K562 (cell line): Measurements from ENCODE around the gene PLCB3. TPM values are rescaled to one million over a fixed set of nuclear protein-coding genes. Genes with fewer than 3 reads are reported as not detected.

ENCODE experiments used
- CUX1 ChIP-seq: fragments of 200-800 bp; sonication (Bioruptor generic); IDR thresholded peaks from 2 replicates; pipeline ENCODE4 v1.6.1; 2016; ENCODE audit warnings: missing genetic modification characterization, missing compliant biosample characterization
- E2F5 ChIP-seq: sonication (generic); formaldehyde crosslinking; IDR thresholded peaks from 2 replicates; pipeline ENCODE4 v1.8.0; 2022; ENCODE audit warnings: mild to moderate bottlenecking, missing genetic modification reagents
- KHSRP ChIP-seq: fragments of 450-650 bp; IDR thresholded peaks from 2 replicates; pipeline ENCODE4 v1.6.1; 2017
- NBN ChIP-seq: fragments of 450-650 bp; IDR thresholded peaks from 2 replicates; pipeline ENCODE4 v1.6.1; 2016; ENCODE audit warnings: low read depth, mild to moderate bottlenecking
- NFIX ChIP-seq: fragments of 250-450 bp; sonication (Bioruptor Pico); IDR thresholded peaks from 2 replicates; pipeline ENCODE4 v1.4.0; 2020; ENCODE audit warnings: low read depth, mild to moderate bottlenecking, moderate library complexity
- U2AF1 ChIP-seq: fragments of 200-400 bp; formaldehyde crosslinking; optimal IDR thresholded peaks from 2 replicates; pipeline ENCODE3; 2017; ENCODE audit warnings: mild to moderate bottlenecking, low read depth, low read length, moderate library complexity
- U2AF2 ChIP-seq: fragments of 200-400 bp; formaldehyde crosslinking; optimal IDR thresholded peaks from 2 replicates; pipeline ENCODE3; 2017; ENCODE audit warnings: low read depth, mild to moderate bottlenecking, low read length
- ZNF12 ChIP-seq: sonication (generic); formaldehyde crosslinking; IDR thresholded peaks from 2 replicates; pipeline ENCODE4 v1.4.0; 2020; ENCODE audit warnings: mild to moderate bottlenecking, missing genetic modification reagents
- ZNF3 ChIP-seq: fragments of 250-450 bp; sonication (Bioruptor Pico); IDR thresholded peaks from 2 replicates; pipeline ENCODE4 v1.5.0; 2021; ENCODE audit warnings: mild to moderate bottlenecking, moderate library complexity
- ZNF407 ChIP-seq: fragments of 450-650 bp; IDR thresholded peaks from 2 replicates; pipeline ENCODE4 v1.6.1; 2016; ENCODE audit warnings: low read depth
- ZNF551 ChIP-seq: fragments of 250-450 bp; sonication (Bioruptor Pico); IDR thresholded peaks from 2 replicates; pipeline ENCODE4 v1.5.0; 2021; ENCODE audit warnings: mild to moderate bottlenecking, moderate library complexity
- polyA plus RNA-seq, 8 experiments: library from polyadenylated mRNA; depleted of rRNA in 4 of 8; stranded (reverse) in 5 of 8; unstranded in 3 of 8; fragments of >200 nt; fragmentation: Nextera tagmentation in 2 of 8; fragmentation: Illumina TruSeq in 1 of 8; extraction: Ambion mirVana in 2 of 8; extraction: Trizol in 1 of 8; gene quantifications; 2 replicates each; pipeline versions ENCODE4 v1.2.1 to v1.2.3, GENCODE V29; 2011 to 2014; ENCODE audit warnings: inconsistent platforms in 1 of 8, missing spikeins in 1 of 8
- total RNA-seq, 7 experiments: library from RNA; depleted of rRNA in 6 of 7; stranded (reverse); fragments of >200 nt in 6 of 7; fragmentation: Illumina TruSeq in 2 of 7; extraction: Trizol in 2 of 7; gene quantifications; 2 replicates each; pipeline versions ENCODE4 v1.2.1 to v1.2.3, GENCODE V29; 2011 to 2021; ENCODE audit warnings: low replicate concordance in 1 of 7

The PLCB3 gene
- total and polyA plus RNA-seq, 9 of the 15 experiments (the other 6 are each of a cell fraction or from before 2014, with no cell fraction given): 0.31 to 44.8 (median 14.6) TPM

- TF ChIP-seq U2AF2: no peak
- TF ChIP-seq ZNF407: no peak
- TF ChIP-seq NFIX: no peak
- no peak for TF ChIP-seq ZNF12 (CRISPR knock-in tag)
- TF ChIP-seq NBN: no peak; the same call in 1 of the 2 replicates
- no peak for TF ChIP-seq E2F5
- TF ChIP-seq ZNF551 (CRISPR knock-in tag): no peak
- no peak for TF ChIP-seq U2AF1
- TF ChIP-seq KHSRP: no peak
- TF ChIP-seq CUX1: no peak
- TF ChIP-seq ZNF3 (CRISPR knock-in tag): no peak
These were observed 33.9 kb downstream of the PLCB3 start, which contains the start of gene GPR137 (continued) for GRCh38 chr11:64284962-64285884.
